GM18499 (cell line): ENCODE results near the gene RLBP1.
A peak's percentile ranks its signal among the peaks of the same experiment; 100 is the strongest.

ENCODE experiments used
- ATAC-seq: cut with Tn5 transposase; IDR thresholded peaks from one replicate; pipeline ENCODE4 v1.9.1; 2021; ENCODE audit warnings: moderate number of reproducible peaks; ENCODE audit not compliant: insufficient read depth, unreplicated experiment

RLBP1 gene

DNA sequence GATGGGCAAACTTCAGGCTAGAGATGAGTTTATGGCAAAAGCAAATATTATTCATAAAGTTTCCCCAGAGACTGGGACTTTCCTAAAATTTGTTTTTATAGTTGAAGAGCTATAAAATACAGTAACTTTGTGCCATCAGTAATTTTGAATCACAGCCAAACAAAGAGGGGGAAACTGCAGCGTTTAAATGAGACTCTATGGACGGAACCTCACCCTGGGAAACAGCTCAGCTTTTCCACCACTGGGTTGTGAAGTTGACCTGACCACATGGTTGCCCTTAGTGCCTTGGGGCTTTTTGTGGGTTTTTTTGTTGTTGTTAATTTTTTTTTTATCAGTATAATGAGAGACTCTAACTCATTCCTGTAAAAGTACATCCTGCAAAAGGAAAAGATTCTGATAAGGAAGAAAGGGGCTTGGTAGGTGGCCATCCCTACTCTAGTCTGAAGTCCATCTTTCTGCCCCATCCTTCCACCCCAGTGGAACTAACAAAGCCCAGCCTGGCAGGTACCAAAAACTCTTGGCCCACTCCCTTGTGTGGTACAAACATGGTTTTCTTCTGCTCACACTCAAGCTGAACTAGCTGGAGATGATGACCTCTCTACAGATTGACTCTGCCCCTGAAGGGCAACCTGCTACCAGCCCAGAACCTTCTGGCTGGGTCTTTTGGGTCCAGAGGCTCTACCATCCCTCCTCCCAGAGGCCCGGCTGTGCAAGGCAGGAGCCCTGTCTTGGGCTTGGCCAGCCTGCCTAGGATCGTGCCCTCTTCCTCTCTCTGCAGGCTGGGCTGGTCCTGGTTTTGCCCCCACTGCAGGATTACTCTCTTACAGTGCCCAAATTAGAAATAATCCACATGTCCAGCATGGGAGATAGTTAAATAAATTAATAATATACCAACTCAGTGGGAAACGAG lies 41.2 kb downstream of the RLBP1 start:
- no peak for ATAC-seq

- no peak for ATAC-seq
Observed at GRCh38 chr15:89178307-89178977, 42.9 kb downstream of the RLBP1 start.

GRCh38 chr15:89177633-89178306 lies 43.6 kb downstream of the RLBP1 start:
- ATAC-seq = no peak

DNA sequence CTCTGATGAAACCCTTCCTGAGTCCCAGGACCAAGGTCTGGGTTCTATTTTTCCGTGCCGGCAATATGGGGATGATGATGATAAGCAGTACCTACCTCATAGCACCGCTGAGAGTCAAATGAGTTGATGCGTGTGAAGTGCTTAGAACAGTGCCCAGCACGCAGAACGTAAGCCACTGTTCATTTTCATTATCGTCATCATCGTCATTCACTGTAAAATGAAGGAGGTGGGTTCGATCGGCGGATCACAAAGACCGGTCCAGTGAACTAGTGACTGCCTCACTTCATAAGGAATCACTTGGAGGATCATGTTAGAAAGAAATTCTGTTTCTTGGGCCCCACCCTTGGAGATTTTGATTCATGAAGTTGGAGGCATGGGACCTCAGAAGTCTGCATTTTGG lies 44.3 kb downstream of the RLBP1 start:
- no peak for ATAC-seq

- ATAC-seq = no peak
Observed at GRCh38 chr15:89175617-89176191, 45.7 kb downstream of the RLBP1 start.

DNA sequence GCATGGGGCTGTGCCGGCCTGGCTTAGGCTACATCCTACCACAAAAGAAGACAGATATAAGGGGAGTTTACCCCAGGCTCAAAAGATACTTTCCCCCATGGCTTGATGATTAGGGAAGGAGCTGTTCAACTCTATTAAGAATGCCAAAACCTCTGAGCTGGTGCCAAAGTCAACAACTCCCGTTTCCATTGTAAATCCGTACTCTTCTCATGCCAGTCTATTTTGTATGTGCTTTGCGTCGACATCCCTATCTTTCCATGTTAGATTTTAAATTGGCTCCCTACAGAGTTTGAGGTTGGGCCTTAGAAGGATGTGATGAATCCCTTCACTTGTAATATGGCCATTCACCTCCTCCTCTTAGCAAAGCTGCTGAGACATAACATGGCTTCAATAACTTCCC lies 46.9 kb downstream of the RLBP1 start:
- no peak for ATAC-seq

- no peak for ATAC-seq
Observed at GRCh38 chr15:89172921-89173320, 48.5 kb downstream of the RLBP1 start.

DNA sequence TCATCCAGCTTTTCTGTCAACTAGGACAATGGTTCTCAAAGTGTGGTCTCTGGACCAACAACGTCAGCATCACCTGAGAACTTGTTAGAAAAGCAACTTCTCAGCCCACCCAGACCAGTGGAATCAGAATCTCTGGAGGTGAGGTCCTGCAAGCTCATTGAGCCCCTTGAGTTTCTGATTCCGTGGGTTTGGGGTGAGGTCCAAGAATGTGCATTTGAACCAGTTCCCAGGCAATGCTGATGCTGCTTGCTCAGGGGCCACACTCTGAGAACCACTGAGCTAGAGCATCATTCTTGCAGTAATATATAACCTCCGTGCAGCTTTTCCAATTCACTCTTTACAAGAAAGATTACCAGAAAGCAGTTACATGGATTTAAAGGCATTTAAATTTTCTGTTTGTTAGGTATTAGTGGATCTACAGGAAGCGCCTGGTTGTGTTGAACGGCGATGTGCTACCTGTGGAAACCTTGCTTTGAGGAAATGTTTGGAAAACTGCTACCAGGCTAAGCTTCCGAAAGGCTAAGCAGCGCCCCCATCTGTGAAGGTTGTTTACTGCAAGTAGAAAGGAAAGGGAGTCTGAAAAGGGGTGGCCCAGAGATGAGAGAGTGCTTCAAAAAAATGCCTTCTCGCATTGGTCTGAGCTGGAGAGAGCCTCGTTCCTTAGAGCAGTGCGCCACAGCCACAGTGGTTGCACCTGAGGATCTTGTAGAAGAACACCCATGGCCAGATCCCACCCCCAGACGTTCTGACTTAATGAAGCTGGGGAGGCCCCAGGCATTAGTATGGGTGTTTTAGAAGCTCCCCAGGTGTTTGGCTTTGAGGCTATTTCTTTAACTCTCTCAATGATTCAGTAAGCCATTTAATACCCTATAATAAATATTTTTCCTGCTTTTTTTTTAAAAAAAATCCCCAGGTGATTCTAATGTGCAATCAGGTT lies 50.0 kb downstream of the RLBP1 start:
- no peak for ATAC-seq

- ATAC-seq = no peak
Observed at GRCh38 chr15:89170364-89170763, 51.0 kb downstream of the RLBP1 start.

GRCh38 chr15:89168316-89168833 lies 53.0 kb downstream of the RLBP1 start:
- no peak for ATAC-seq

DNA sequence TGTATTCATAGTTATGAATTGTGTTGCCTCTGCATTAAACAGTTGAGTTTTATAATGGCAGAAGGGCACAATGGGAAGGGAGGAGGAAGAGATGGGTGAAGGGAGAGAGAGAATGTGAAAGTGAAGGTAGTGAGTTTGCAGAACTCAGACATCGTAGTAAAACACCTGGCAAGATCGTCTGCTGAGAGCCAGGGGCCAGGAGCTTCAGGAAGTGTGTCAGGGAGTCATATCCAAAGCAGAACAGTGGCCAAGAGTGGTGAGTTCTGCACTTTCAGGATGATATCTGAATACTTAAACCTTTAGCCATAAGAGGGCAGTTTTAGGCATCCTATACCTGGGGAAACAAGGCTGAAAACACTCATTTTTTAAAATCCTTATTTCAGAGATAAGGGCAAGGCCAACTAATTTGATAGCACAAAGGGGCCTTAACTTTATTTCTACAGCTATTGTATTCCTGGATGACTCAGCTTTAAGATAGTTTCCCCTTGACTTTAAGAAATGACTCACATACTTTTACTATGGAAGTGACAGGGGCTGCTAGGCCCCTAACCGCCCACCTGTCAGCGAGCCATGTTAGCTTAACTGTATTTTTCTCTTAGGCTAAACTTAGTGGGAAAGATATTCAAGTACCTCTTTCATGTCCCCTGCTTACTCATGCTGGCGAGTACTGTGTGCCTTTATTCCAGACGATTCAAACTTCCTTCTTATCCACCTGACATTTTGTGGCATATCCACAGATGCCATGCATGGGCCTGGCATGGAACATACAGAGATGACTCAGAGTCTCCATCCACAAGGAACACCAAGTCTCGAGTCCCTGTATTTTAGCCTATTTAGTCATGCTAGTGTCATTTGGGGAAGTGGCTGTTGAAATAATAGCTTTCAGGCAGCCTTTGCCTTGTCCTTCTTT lies 53.9 kb downstream of the RLBP1 start:
- peak; percentile 48 for ATAC-seq

GRCh38 chr15:89165677-89166076 lies 55.7 kb downstream of the RLBP1 start:
- ATAC-seq = no peak

- ATAC-seq = no peak
Observed at GRCh38 chr15:89164712-89165211, 56.6 kb downstream of the RLBP1 start.

- no peak for ATAC-seq
Observed at GRCh38 chr15:89163271-89164055, 57.9 kb downstream of the RLBP1 start.

GRCh38 chr15:89161666-89162065 lies 59.7 kb downstream of the RLBP1 start:
- ATAC-seq = no peak
